ENCODE data around the gene APOBEC4.

Gene APOBEC4

GRCh38 chr1:183674339-183674738, 21.2 kb upstream of the APOBEC4 start:
- no peak for DNase-seq

- DNase-seq = no peak
These were observed 20.6 kb upstream of the APOBEC4 start for GRCh38 chr1:183673605-183674323.

- DNase-seq = no peak
These were observed 17.1 kb upstream of the APOBEC4 start for GRCh38 chr1:183670169-183670568.

- no peak for DNase-seq
These were observed 3.2 kb upstream of the APOBEC4 start for GRCh38 chr1:183656355-183656754.

GRCh38 chr1:183655562-183656075, 2.5 kb upstream of the APOBEC4 start:
- peak; percentile 70 to 71 for DNase-seq

- no peak for DNase-seq
These were observed 1.6 kb upstream of the APOBEC4 start for GRCh38 chr1:183654706-183655105.

GRCh38 chr1:183653876-183654451, 848 bp upstream of the APOBEC4 start:
- no peak for DNase-seq

- no peak for DNase-seq
These were observed 312 bp upstream of the APOBEC4 start for GRCh38 chr1:183653462-183653794.

GRCh38 chr1:183652107-183652506, 1.0 kb downstream of the APOBEC4 start:
- DNase-seq = peak in 1 of 2 donors; percentile 45

GRCh38 chr1:183651612-183652011, 1.5 kb downstream of the APOBEC4 start:
- no peak for DNase-seq

- DNase-seq = no peak
These were observed 5.1 kb downstream of the APOBEC4 start for GRCh38 chr1:183648042-183648441.

GRCh38 chr1:183646776-183647175, 6.3 kb downstream of the APOBEC4 start:
- DNase-seq = no peak

- DNase-seq = no peak
These were observed 7.6 kb downstream of the APOBEC4 start for GRCh38 chr1:183645531-183645930.

GRCh38 chr1:183642166-183642565, 10.9 kb downstream of the APOBEC4 start:
- no peak for DNase-seq

- no peak for DNase-seq
These were observed 12.9 kb downstream of the APOBEC4 start for GRCh38 chr1:183640193-183640592.

GRCh38 chr1:183638649-183639387, 14.3 kb downstream of the APOBEC4 start:
- no peak for DNase-seq

GRCh38 chr1:183636783-183637182, 16.3 kb downstream of the APOBEC4 start:
- DNase-seq = no peak

GRCh38 chr1:183636334-183636682, 16.8 kb downstream of the APOBEC4 start:
- no peak for DNase-seq

- peak; percentile 97 for DNase-seq
These were observed 17.3 kb downstream of the APOBEC4 start, which contains the start of gene ARPC5 for GRCh38 chr1:183635606-183636333. Gene ARPC5 (minus strand): TSS chr1:183635783. CDS start chr1:183635659, 124 bp downstream.

GRCh38 chr1:183635099-183635605, 18.0 kb downstream of the APOBEC4 start:
- DNase-seq = no peak

- no peak for DNase-seq
These were observed 18.6 kb downstream of the APOBEC4 start for GRCh38 chr1:183634429-183635065.

- DNase-seq = peak; percentile 25 to 79
These were observed 19.3 kb downstream of the APOBEC4 start for GRCh38 chr1:183633676-183634343.
